SK-N-SH (cell line): ENCODE data around the gene FGF22. TPM values are rescaled to one million over a fixed set of nuclear protein-coding genes. Genes with fewer than 3 reads are reported as not detected.

ENCODE experiments used
- CTCF ChIA-PET: fragments of 300-600, 350-600 bp; formaldehyde crosslinking; extraction: SDS; loops from one replicate; lab custom pipeline; 2021; lab: Yijun Ruan, JAX
- POLR2A ChIA-PET: fragments of 350-600 bp; sonication (Branson Sonifier 250); formaldehyde crosslinking; extraction: SDS; loops from one replicate; lab custom pipeline; 2020; ENCODE audit warnings: antibody characterized with exemption, inconsistent platforms; lab: Yijun Ruan, JAX
- DNase-seq: peaks from one replicate; pipeline ENCODE4 v3.0.0; 2012
- H2AFZ ChIP-seq: fragments of 200-600 bp; sonication (generic); 2 replicates; pipeline ENCODE4 v1.8.1; 2016; ENCODE audit warnings: antibody characterized with exemption, mild to moderate bottlenecking, low read depth
- H3F3A ChIP-seq: fragments of 200-600 bp; sonication (generic); replicated peaks from 2 replicates; pipeline ENCODE3; 2016; ENCODE audit warnings: antibody characterized with exemption, mild to moderate bottlenecking; ENCODE audit not compliant: insufficient read depth
- H3K27ac ChIP-seq, 2 experiments: fragments of 200-500 bp in 1 of 2; fragments of 200-600 bp in 1 of 2; sonication (Bioruptor generic) in 1 of 2; sonication (generic), shearing (Covaris generic) in 1 of 2; 2 replicates each; pipeline versions ENCODE4 v1.5.1 to v1.6.1; 2014 to 2016; ENCODE audit warnings: low read depth in 2 of 2, inconsistent platforms in 1 of 2, low read length in 1 of 2, mild to moderate bottlenecking in 1 of 2, mixed read lengths in 1 of 2
- H3K27me3 ChIP-seq: fragments of 200-600 bp; sonication (generic), shearing (Covaris generic); 2 replicates; pipeline ENCODE4 v1.6.1; 2016; ENCODE audit warnings: mixed run types; ENCODE audit not compliant: insufficient read depth
- H3K36me3 ChIP-seq, 2 experiments: fragments of 200-500 bp in 1 of 2; fragments of 200-600 bp in 1 of 2; sonication (Bioruptor generic) in 1 of 2; sonication (generic) in 1 of 2; replicated peaks in 1 of 2; 2 replicates each; pipeline versions ENCODE3 to v1.5.1; 2014 to 2016; ENCODE audit warnings: low read length in 1 of 2, mild to moderate bottlenecking in 1 of 2; ENCODE audit not compliant: insufficient read depth in 2 of 2, control insufficient read depth in 1 of 2
- H3K4me1 ChIP-seq, 2 experiments: fragments of 200-500 bp in 1 of 2; fragments of 200-600 bp in 1 of 2; sonication (Bioruptor generic) in 1 of 2; sonication (generic), shearing (Covaris generic) in 1 of 2; 2 replicates each; pipeline versions ENCODE4 v1.5.1 to v1.6.1; 2014 to 2016; ENCODE audit warnings: low read depth in 1 of 2, low read length in 1 of 2, mixed run types in 1 of 2; ENCODE audit not compliant: insufficient read depth in 2 of 2, control insufficient read depth in 1 of 2
- H3K4me2 ChIP-seq: fragments of 200-600 bp; sonication (generic), shearing (Covaris generic); 2 replicates; pipeline ENCODE4 v1.6.1; 2017; ENCODE audit warnings: mixed run types
- H3K4me3 ChIP-seq, 2 experiments: fragments of 200-500 bp in 1 of 2; fragments of 200-600 bp in 1 of 2; sonication (Bioruptor generic) in 1 of 2; sonication (generic), shearing (Covaris generic) in 1 of 2; 2 replicates each; pipeline versions ENCODE4 v1.5.1 to v1.8.1; 2014 to 2016; ENCODE audit warnings: low read depth in 2 of 2, inconsistent platforms in 1 of 2, low read length in 1 of 2, mild to moderate bottlenecking in 1 of 2, mixed read lengths in 1 of 2, moderate library complexity in 1 of 2
- H3K79me2 ChIP-seq: fragments of 200-600 bp; sonication (generic); 2 replicates; pipeline ENCODE4 v1.8.1; 2017; ENCODE audit warnings: mild to moderate bottlenecking; ENCODE audit not compliant: insufficient read depth
- H3K9ac ChIP-seq: fragments of 200-600 bp; sonication (generic); 2 replicates; pipeline ENCODE4 v1.6.1; 2017; ENCODE audit warnings: mixed run types
- H3K9me2 ChIP-seq: fragments of 200-600 bp; sonication (generic); 2 replicates; pipeline ENCODE4 v1.6.1; 2017; ENCODE audit warnings: mixed run types
- H3K9me3 ChIP-seq: fragments of 200-600 bp; sonication (generic); 2 replicates; pipeline ENCODE4 v1.6.1; 2017; ENCODE audit warnings: mixed run types, mild to moderate bottlenecking, moderate library complexity
- H4K20me1 ChIP-seq: fragments of 200-600 bp; sonication (generic); 2 replicates; pipeline ENCODE4 v1.6.1; 2017; ENCODE audit warnings: mild to moderate bottlenecking, mixed run types; ENCODE audit not compliant: insufficient read depth
- EZH2phosphoT487 ChIP-seq: fragments of 200-600 bp; sonication (generic); IDR thresholded peaks from 2 replicates; pipeline ENCODE4 v1.6.1; 2017; ENCODE audit warnings: low read depth, mixed run types, mild to moderate bottlenecking, antibody characterized with exemption, moderate library complexity, borderline replicate concordance
- FOXJ3 ChIP-seq: sonication (generic); formaldehyde crosslinking; IDR thresholded peaks from 2 replicates; pipeline ENCODE4 v1.5.1; 2020; ENCODE audit warnings: mild to moderate bottlenecking, missing genetic modification reagents
- FOXM1 ChIP-seq: IDR thresholded peaks from 2 replicates; pipeline ENCODE4 v1.4.0; 2012; ENCODE audit warnings: low read depth, mild to moderate bottlenecking
- NRF1 ChIP-seq: IDR thresholded peaks from 2 replicates; pipeline ENCODE4 v1.6.1; 2012; ENCODE audit warnings: low read depth, mild to moderate bottlenecking, low read length
- RCOR1 ChIP-seq: fragments of 150-350 bp; IDR thresholded peaks from 2 replicates; pipeline ENCODE4 v1.6.1; 2017; ENCODE audit warnings: antibody characterized with exemption, low read length
- TAF1 ChIP-seq: IDR thresholded peaks from 2 replicates; pipeline ENCODE4 v1.6.1; 2012; ENCODE audit warnings: low read depth, mild to moderate bottlenecking, low read length, moderate library complexity, borderline replicate concordance
- TEAD4 ChIP-seq: IDR thresholded peaks from 2 replicates; pipeline ENCODE4 v1.4.0; 2012; ENCODE audit warnings: mild to moderate bottlenecking, borderline replicate concordance; ENCODE audit not compliant: insufficient read depth
- USF1 ChIP-seq: IDR thresholded peaks from 2 replicates; pipeline ENCODE4 v1.4.0; 2012; ENCODE audit warnings: low read depth, borderline replicate concordance
- ZBTB33 ChIP-seq: IDR thresholded peaks from 2 replicates; pipeline ENCODE4 v1.4.0; 2012; ENCODE audit warnings: low read depth, borderline replicate concordance
- WGBS: methylation state at CpG from one replicate; pipeline ENCODE4 v1.1.6; 2017; ENCODE audit warnings: low lambda C conversion rate; 5-methylcytosine and 5-hydroxymethylcytosine counted together
- polyA plus RNA-seq, 3 experiments: library from polyadenylated mRNA; depleted of rRNA; stranded (reverse); fragments of >200 nt; gene quantifications; 2 replicates each; pipeline ENCODE4 v1.2.3, GENCODE V29; 2012

FGF22 gene
- polyA plus RNA-seq, 1 of the 3 experiments (the other 2 are of a cell fraction) = 0.62 TPM

GRCh38 chr19:652467-653389 is 13.0 kb downstream of the FGF22 start:
- Histone ChIP-seq H2AFZ (no peak overlapping the region), H3K4me3 (no peak overlapping the region), H3K27me3 (no peaks in the 10 kb centered on the region), H3K36me3 (peaks cover 0 to 36% of the 10 kb centered on the region in 2 experiments), H3K4me1 (no peaks in the 10 kb centered on the region), H3F3A (no peaks in the 10 kb centered on the region), H3K9me2 (no peaks in the 10 kb centered on the region), H4K20me1 (peaks cover 59% of the 10 kb centered on the region), H3K27ac (no peak overlapping the region), H3K9ac (no peak overlapping the region), H3K9me3 (no peaks in the 10 kb centered on the region), H3K4me2 (no peak overlapping the region), H3K79me2 (peaks cover 62% of the 10 kb centered on the region)
- ChIA-PET CTCF (no interaction called here), POLR2A (no interaction called here)
- TF ChIP-seq USF1 (no peak), NRF1 (no peak), ZBTB33 (no peak), FOXM1 (no peak), EZH2phosphoT487 (no peak), RCOR1 (no peak)
- WGBS = 95% methylated on average over 11 of the region's 54 CpGs
- DNase-seq = no peak

- Histone ChIP-seq H3K79me2 (peaks cover 69% of the 10 kb centered on the region), H3K4me2 (no peak overlapping the region), H3K9me2 (no peaks in the 10 kb centered on the region), H3K9me3 (no peaks in the 10 kb centered on the region), H3K36me3 (peaks cover 0 to 33% of the 10 kb centered on the region in 2 experiments), H3K9ac (no peak overlapping the region), H3K4me1 (no peaks in the 10 kb centered on the region; a peak in 1 of 4 replicates), H4K20me1 (peaks cover 66% of the 10 kb centered on the region), H3K27me3 (no peaks in the 10 kb centered on the region), H2AFZ (no peak overlapping the region), H3F3A (no peaks in the 10 kb centered on the region), H3K4me3 (no peak overlapping the region), H3K27ac (no peak overlapping the region)
- WGBS = 98% methylated on average over 10 of the region's 17 CpGs
- no peak for DNase-seq
- no peak for TF ChIP-seq FOXJ3 (CRISPR knock-in tag)
- no peak for TF ChIP-seq TEAD4
- no peak for TF ChIP-seq TAF1
- ChIA-PET POLR2A (no interaction called here), CTCF (no interaction called here)
These were observed 13.7 kb downstream of the FGF22 start for GRCh38 chr19:653425-653824.
